Measurements from ENCODE around the gene WDR7.
A peak's percentile ranks its signal among the peaks of the same experiment; 100 is the strongest.

WDR7 gene

DNA sequence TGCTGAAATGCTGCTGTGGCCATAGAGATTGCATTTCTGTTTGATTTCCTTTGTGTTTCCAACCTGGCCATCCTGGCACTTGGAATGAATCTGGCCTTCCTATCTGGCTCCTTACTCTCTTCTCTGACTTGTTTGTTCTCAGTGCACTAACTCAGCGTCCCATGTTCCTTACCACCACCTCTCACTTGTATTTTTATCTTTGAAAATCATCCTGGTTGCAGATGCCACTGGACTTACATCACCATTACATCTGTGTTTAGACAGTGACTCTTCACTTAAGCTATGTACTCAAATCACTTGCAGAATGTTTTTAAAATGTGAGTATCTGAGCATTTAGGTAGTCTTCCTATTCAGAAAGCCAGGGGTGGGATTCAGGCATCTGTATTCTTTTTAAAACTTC, 239.5 kb downstream of the WDR7 start:
- DNase-seq (ENCODE audit: extremely low read depth, low read depth), result peak; percentile 16
- TF ChIP-seq, protein P1, sequence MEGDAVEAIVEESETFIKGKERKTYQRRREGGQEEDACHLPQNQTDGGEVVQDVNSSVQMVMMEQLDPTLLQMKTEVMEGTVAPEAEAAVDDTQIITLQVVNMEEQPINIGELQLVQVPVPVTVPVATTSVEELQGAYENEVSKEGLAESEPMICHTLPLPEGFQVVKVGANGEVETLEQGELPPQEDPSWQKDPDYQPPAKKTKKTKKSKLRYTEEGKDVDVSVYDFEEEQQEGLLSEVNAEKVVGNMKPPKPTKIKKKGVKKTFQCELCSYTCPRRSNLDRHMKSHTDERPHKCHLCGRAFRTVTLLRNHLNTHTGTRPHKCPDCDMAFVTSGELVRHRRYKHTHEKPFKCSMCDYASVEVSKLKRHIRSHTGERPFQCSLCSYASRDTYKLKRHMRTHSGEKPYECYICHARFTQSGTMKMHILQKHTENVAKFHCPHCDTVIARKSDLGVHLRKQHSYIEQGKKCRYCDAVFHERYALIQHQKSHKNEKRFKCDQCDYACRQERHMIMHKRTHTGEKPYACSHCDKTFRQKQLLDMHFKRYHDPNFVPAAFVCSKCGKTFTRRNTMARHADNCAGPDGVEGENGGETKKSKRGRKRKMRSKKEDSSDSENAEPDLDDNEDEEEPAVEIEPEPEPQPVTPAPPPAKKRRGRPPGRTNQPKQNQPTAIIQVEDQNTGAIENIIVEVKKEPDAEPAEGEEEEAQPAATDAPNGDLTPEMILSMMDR (IDR thresholded peaks at IDR 0.05; ENCODE audit: low read depth, low read length), result no peak

DNA sequence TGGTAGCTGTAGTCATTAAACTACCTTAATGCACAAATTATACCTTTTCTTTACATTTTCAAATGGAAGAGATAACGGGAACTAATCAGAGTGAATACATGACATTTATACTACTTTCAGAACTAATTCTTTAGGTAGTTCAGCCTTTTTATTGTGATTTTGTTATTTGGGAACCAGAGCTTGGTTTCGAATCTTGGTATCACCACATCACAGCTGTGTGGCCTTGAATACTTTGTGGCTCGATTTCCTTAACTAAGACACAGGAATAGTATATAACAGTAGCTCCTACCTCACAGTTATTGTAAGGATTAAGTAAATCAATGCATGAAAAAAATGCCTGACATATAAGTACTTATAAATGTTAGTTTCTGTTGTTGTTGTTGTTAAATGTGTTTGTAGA, 240.0 kb downstream of the WDR7 start:
- TF ChIP-seq, protein P1 (IDR thresholded peaks at IDR 0.05; ENCODE audit: low read depth, low read length), result no peak
- no peak for DNase-seq (ENCODE audit: extremely low read depth, low read depth)

DNA sequence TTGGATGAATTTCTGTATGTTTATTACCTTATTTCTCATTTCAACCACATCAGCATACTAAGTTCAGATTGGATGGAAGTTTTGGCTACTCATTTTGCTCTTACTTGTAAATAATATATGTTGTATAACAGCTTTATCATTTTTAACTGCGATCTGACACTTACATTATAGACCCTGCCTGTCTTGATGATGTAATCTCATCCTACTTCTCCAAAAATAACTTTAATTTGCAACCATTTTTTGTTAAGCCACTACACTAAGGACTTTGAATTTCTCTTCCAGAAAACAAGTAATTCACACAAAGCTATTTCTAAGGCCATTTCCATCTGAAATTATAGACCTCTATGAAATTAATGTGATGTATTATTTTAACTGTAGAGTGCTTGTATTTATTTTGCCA, 240.7 kb downstream of the WDR7 start:
- no peak for DNase-seq (ENCODE audit: extremely low read depth, low read depth)
- TF ChIP-seq, protein P1 (IDR thresholded peaks at IDR 0.05; ENCODE audit: low read depth, low read length), result no peak

DNA sequence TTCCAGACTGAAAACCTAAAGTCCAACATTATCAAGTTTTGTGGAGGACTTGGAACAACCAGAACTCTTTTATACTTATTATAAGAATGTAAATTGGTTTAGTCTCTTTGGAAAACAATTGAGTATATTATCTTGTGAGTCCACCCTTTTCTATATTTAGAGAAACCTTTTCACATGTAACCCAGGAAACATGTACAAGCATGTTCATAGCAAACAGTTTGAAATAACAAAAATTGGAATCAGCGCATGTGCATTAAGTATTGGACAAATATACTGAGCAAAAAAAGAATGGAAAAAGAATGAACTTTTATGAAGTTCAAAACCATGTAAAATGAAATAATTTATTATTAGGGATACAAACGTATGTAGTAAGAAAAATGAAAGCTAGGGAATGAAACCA, 246.0 kb downstream of the WDR7 start:
- no peak for DNase-seq (ENCODE audit: extremely low read depth, low read depth)
- TF ChIP-seq, protein P1 (IDR thresholded peaks at IDR 0.05; ENCODE audit: low read depth, low read length), result no peak

DNA sequence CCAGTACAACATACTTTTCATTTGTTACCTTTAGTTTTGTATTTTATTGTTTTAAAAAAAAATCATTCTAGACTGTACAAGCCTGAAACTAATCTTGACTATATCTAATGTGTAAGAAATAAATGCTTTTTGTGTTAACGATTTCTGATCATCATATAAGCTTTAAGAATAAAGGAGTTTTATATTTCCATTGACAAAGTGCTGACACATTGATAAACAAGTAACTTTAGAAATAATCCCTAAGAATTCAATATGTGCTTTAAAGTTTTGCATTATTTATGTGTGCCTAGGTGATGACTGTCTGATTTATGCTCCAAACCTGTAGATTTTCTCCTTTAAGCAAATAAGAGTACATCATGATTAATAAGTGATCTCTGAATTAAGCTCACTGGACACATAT, 248.5 kb downstream of the WDR7 start:
- TF ChIP-seq, protein P1 (IDR thresholded peaks at IDR 0.05; ENCODE audit: low read depth, low read length), result no peak
- DNase-seq (ENCODE audit: extremely low read depth, low read depth), result no peak

DNA sequence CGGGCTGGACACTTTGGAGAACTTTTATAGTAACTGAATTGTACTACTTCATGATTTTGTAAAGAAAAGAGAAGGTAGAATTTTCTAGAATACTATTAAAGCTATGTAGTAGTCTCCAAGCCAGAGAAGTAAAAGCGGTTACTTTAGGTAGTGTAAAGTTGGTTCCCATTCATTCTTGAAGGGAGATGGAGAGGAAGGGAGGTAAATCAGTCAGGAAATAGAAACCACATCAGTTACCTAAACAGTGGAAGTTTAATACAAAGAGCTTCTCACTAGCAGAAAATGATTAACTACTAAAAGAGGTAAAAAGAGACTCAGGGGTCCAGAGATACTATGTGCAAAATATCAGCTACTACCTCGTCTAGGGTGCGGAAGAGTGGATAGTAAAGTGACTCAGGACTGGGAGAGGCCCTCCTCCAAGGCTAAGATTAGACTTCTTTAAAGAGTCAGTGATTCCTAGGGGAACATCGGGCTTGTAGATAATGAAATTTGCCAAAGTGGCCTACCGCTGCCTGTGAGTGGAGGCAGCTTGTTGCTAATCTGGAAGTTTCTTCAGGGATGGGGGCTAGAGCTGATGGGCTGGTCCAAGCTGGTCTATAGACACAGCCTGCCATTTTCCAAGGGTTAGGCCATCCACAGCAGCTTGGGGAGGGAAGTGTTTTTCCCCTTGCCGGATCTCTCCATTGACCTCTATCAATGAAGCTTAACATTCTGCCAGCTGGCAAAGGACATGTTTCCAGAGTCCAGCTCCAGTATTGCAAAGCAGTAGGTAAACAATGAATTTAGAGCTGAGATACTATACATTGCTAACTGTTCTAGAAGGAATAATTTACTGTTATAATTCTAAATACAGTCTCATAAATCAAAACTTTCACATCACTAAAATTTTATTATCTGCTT, 249.3 kb downstream of the WDR7 start:
- TF ChIP-seq, protein P1 (IDR thresholded peaks at IDR 0.05; ENCODE audit: low read depth, low read length), result no peak
- no peak for DNase-seq (ENCODE audit: extremely low read depth, low read depth)

DNA sequence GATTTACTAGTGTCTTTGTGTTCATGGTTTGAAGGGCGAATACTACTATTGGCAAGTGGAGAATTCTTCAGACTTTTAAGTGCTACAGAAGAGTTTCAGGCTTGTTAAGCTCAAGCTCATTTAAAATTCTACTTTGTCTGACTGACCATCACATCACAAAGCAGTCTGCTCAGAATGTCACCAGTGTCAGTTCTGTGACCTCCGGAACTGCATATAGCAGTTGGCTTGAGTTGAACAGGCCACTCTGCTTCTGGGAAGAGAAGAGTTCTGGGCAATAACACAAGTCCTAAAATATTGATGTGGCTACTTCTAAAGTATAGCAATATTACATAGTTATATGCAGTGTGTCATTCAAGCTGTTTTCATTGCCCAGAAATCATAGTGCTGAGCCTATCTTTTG, 250.8 kb downstream of the WDR7 start:
- DNase-seq (ENCODE audit: extremely low read depth, low read depth), result no peak

More for the DNA sequence above, 250.8 kb downstream of the WDR7 start:
- TF ChIP-seq, protein P1 (IDR thresholded peaks at IDR 0.05; ENCODE audit: low read depth, low read length), result no peak
